Mesendoderm (in vitro differentiated cells): ENCODE results near the gene BTBD7.

Experiments
- DNase-seq: peaks from one replicate; pipeline ENCODE4 v3.0.0; 2013
- H2AK5ac ChIP-seq: 2 replicates; pipeline ENCODE4 v1.6.1; 2013; ENCODE audit warnings: low read length, inconsistent platforms
- H2BK120ac ChIP-seq: 2 replicates; pipeline ENCODE4 v1.6.1; 2013; ENCODE audit warnings: low read depth, mild to moderate bottlenecking, low read length, moderate library complexity, mixed read lengths
- H2BK15ac ChIP-seq: replicated peaks from 2 replicates; pipeline ENCODE4 v1.6.1; 2013; ENCODE audit warnings: low read depth, mild to moderate bottlenecking, moderate library complexity
- H2BK5ac ChIP-seq: 2 replicates; pipeline ENCODE4 v1.6.1; 2013; ENCODE audit warnings: low read length, inconsistent platforms
- H3K18ac ChIP-seq: 2 replicates; pipeline ENCODE4 v1.6.1; 2013; ENCODE audit warnings: mild to moderate bottlenecking, low read length, mixed read lengths
- H3K23ac ChIP-seq: one replicate; pipeline ENCODE4 v1.6.1; 2013; ENCODE audit warnings: low read length
- H3K27ac ChIP-seq: 2 replicates; pipeline ENCODE4 v1.5.1; 2013; ENCODE audit warnings: low read depth, mild to moderate bottlenecking, inconsistent platforms, low read length, moderate library complexity
- H3K27me3 ChIP-seq: 2 replicates; pipeline ENCODE4 v1.6.1; 2013; ENCODE audit warnings: low read length, control low read depth, mild to moderate bottlenecking, inconsistent platforms; ENCODE audit not compliant: insufficient read depth, poor library complexity
- H3K36me3 ChIP-seq: 2 replicates; pipeline ENCODE4 v1.6.1; 2013; ENCODE audit warnings: low read length, inconsistent platforms; ENCODE audit not compliant: control insufficient read depth, insufficient read depth
- H3K4ac ChIP-seq: one replicate; pipeline ENCODE4 v1.6.1; 2013; ENCODE audit warnings: low read depth, mild to moderate bottlenecking, low read length, moderate library complexity
- H3K4me1 ChIP-seq: 2 replicates; pipeline ENCODE4 v1.6.1; 2013; ENCODE audit warnings: low read depth, low read length, inconsistent platforms; ENCODE audit not compliant: control insufficient read depth
- H3K4me2 ChIP-seq: 2 replicates; pipeline ENCODE4 v1.6.1; 2013; ENCODE audit warnings: low read length
- H3K4me3 ChIP-seq: 2 replicates; pipeline ENCODE4 v1.5.1; 2013; ENCODE audit warnings: mild to moderate bottlenecking, low read length
- H3K56ac ChIP-seq: one replicate; pipeline ENCODE4 v1.6.1; 2013; ENCODE audit warnings: low read length
- H3K79me1 ChIP-seq: 2 replicates; pipeline ENCODE4 v1.6.1; 2013; ENCODE audit warnings: low read length, inconsistent platforms
- H3K79me2 ChIP-seq: 2 replicates; pipeline ENCODE4 v1.6.1; 2013; ENCODE audit warnings: mild to moderate bottlenecking, low read length; ENCODE audit not compliant: control insufficient read depth, insufficient read depth
- H3K9ac ChIP-seq: 2 replicates; pipeline ENCODE4 v1.6.1; 2013; ENCODE audit warnings: low read length, inconsistent platforms
- H4K5ac ChIP-seq: one replicate; pipeline ENCODE4 v1.6.1; 2013; ENCODE audit warnings: low read length
- H4K8ac ChIP-seq: one replicate; pipeline ENCODE4 v1.6.1; 2013; ENCODE audit warnings: low read depth, mild to moderate bottlenecking, control low read depth, low read length, moderate library complexity
- WGBS: extraction: QIAGEN DNeasy Blood & Tissue Kit; methylation state at CpG from one replicate; pipeline ENCODE4 v1.1.7; 2013; ENCODE audit warnings: low lambda C conversion rate, missing lambda C conversion rate; ENCODE audit not compliant: insufficient coverage; ENCODE audit errors: extremely low coverage; 5-methylcytosine and 5-hydroxymethylcytosine counted together

BTBD7 gene

DNA sequence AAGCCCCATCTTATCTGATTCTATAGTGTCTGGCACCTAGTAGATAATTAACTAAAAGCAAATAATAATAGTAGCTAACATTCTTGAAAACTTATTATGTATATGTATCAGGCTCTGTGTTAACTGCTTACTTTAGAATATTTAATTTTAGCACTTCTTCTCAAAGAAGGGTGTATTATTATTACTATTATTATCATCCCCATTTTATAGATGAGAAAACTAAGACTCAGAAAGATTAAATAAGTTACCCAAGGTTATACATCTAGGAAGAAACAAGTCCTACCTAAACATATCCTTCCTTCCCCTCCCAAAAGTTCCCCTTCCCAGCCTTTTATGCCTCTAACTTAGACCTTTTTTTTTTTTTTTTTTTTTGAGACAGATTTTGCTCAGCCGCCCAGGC lies 64.4 kb downstream of the BTBD7 start:
- H3K27ac ChIP-seq = no peak overlapping the region
- no peak overlapping the region for H4K5ac ChIP-seq
- no peak overlapping the region for H2BK15ac ChIP-seq
- H3K4me1 ChIP-seq = peaks cover 4% of the 10 kb centered on the region
- peaks cover 3% of the 10 kb centered on the region for H3K36me3 ChIP-seq
- DNase-seq = no peak
- H3K4me3 ChIP-seq = no peak overlapping the region
- no peak overlapping the region for H2AK5ac ChIP-seq
- peaks cover 13% of the 10 kb centered on the region for H3K79me1 ChIP-seq
- H3K56ac ChIP-seq = no peak overlapping the region
- peaks cover 2% of the 10 kb centered on the region for H3K79me2 ChIP-seq
- H3K4me2 ChIP-seq = no peak overlapping the region
- no CpG with 5 or more reads among the region's 1 CpG for WGBS
- H3K4ac ChIP-seq = no peak overlapping the region
- no peak overlapping the region for H3K23ac ChIP-seq
- H3K27me3 ChIP-seq = no peaks in the 10 kb centered on the region
- H2BK120ac ChIP-seq = no peak overlapping the region
- no peak overlapping the region for H3K18ac ChIP-seq
- H2BK5ac ChIP-seq = no peak overlapping the region
- H4K8ac ChIP-seq = no peak overlapping the region
- no peak overlapping the region for H3K9ac ChIP-seq

DNA sequence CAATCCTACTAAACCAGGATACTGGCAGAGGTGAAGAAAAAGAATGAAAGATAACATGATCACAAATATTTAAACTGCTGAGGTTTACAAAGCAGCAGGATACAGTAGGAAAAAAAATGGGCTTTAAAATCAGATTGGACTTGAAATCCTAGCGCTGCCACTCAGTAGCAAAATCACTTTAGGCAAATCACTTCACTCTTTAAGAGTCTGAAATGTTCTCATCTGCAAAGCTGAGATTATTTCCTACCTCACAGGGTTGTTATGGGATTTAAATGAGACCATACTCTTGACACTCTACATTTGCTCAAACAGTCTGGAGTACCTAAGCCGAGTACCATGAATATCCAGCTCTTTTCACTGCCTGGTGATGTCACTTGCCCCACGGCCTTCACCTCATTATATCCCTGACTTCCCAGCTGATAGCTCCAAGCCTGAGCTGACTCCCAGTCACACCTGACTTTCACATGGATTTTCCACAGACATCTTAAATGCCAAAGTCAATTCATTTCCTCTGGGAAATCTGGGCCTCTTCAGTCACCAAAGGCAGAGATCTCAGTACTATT lies 65.6 kb downstream of the BTBD7 start:
- H3K4me2 ChIP-seq = no peak overlapping the region
- H3K36me3 ChIP-seq = peaks cover 3% of the 10 kb centered on the region
- H3K79me2 ChIP-seq = peaks cover 2% of the 10 kb centered on the region
- WGBS = no CpG with 5 or more reads among the region's 3 CpGs
- peak; percentile 29 for DNase-seq
- H4K8ac ChIP-seq = no peak overlapping the region
- no peak overlapping the region for H3K4me3 ChIP-seq
- H4K5ac ChIP-seq = no peak overlapping the region
- no peak overlapping the region for H3K23ac ChIP-seq
- H2BK120ac ChIP-seq = no peak overlapping the region
- H2BK15ac ChIP-seq = no peak overlapping the region
- no peak overlapping the region for H3K9ac ChIP-seq
- no peak overlapping the region for H3K56ac ChIP-seq
- no peak overlapping the region for H2AK5ac ChIP-seq
- no peak overlapping the region for H3K18ac ChIP-seq
- peaks cover 8% of the 10 kb centered on the region for H3K79me1 ChIP-seq
- no peak overlapping the region for H3K4ac ChIP-seq
- no peak overlapping the region for H3K27ac ChIP-seq
- H2BK5ac ChIP-seq = no peak overlapping the region
- no peaks in the 10 kb centered on the region for H3K27me3 ChIP-seq
- H3K4me1 ChIP-seq = peaks cover 4% of the 10 kb centered on the region

DNA sequence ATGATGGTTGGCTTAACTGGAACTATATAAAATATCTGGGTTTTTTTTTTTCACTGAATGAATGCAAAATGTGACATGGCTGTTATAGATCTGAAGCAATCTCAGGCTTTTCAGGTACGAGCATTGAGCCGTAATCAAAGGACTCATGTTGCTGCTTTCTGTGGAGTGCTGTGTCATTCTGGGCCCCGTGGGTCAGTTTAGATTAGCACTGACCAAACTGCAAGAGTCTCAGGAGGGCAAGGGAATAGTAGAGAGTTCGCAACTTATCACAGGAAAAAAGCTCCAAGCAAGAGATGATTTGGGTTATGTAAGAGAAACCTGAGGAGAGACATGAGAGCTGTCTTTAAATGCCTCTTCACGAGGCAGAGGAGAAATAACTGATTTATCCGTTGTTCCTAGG lies 66.7 kb downstream of the BTBD7 start:
- H4K5ac ChIP-seq = no peak overlapping the region
- no peak for DNase-seq
- H2BK5ac ChIP-seq = no peak overlapping the region
- H3K18ac ChIP-seq = no peak overlapping the region
- H2BK15ac ChIP-seq = no peak overlapping the region
- no peak overlapping the region for H2AK5ac ChIP-seq
- no peak overlapping the region for H3K9ac ChIP-seq
- peaks cover 2% of the 10 kb centered on the region for H3K79me2 ChIP-seq
- H3K27ac ChIP-seq = no peak overlapping the region
- H3K4ac ChIP-seq = no peak overlapping the region
- H3K4me3 ChIP-seq = no peak overlapping the region
- H3K4me2 ChIP-seq = no peak overlapping the region
- H3K79me1 ChIP-seq = peaks cover 8% of the 10 kb centered on the region
- H3K56ac ChIP-seq = no peak overlapping the region
- peaks cover 4% of the 10 kb centered on the region for H3K4me1 ChIP-seq
- no peak overlapping the region for H4K8ac ChIP-seq
- no peak overlapping the region for H2BK120ac ChIP-seq
- H3K23ac ChIP-seq = no peak overlapping the region
- H3K27me3 ChIP-seq = no peaks in the 10 kb centered on the region
- H3K36me3 ChIP-seq = peaks cover 3% of the 10 kb centered on the region
- whole genome bisulfite sequencing = no CpG with 5 or more reads among the region's 6 CpGs

DNA sequence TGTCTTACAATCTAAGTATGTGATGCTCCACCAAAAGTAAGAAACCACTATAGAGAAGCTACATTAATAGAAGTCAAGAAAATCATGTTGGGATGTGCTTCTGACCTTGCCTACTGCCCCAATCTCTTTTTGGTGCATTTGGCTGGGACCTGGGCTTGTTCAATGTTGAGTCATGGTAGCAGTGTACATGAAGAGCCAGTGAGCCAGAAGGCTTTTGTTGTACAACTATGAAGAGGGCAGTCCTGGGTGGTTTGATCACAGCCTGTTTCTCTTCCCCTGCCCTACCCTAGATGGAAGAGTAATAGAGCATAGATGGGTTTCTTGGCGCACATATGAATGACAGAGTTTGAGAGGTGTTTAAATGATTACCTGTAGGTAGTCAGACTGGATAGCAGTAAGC lies 69.4 kb downstream of the BTBD7 start:
- no peak overlapping the region for H2BK5ac ChIP-seq
- H2BK15ac ChIP-seq = no peak overlapping the region
- no peak overlapping the region for H3K9ac ChIP-seq
- H3K4me3 ChIP-seq = no peak overlapping the region
- DNase-seq = no peak
- H3K27me3 ChIP-seq = no peaks in the 10 kb centered on the region
- no peak overlapping the region for H3K18ac ChIP-seq
- peaks cover 2% of the 10 kb centered on the region for H3K79me2 ChIP-seq
- H3K23ac ChIP-seq = no peak overlapping the region
- no peak overlapping the region for H4K5ac ChIP-seq
- H2BK120ac ChIP-seq = no peak overlapping the region
- no peak overlapping the region for H3K4ac ChIP-seq
- no peak overlapping the region for H4K8ac ChIP-seq
- no peak overlapping the region for H3K56ac ChIP-seq
- peaks cover 6% of the 10 kb centered on the region for H3K79me1 ChIP-seq
- peaks cover 4% of the 10 kb centered on the region for H3K4me1 ChIP-seq
- H2AK5ac ChIP-seq = no peak overlapping the region
- H3K36me3 ChIP-seq = peaks cover 3% of the 10 kb centered on the region
- no peak overlapping the region for H3K27ac ChIP-seq
- no peak overlapping the region for H3K4me2 ChIP-seq
- WGBS = no CpG with 5 or more reads among the region's 1 CpG

DNA sequence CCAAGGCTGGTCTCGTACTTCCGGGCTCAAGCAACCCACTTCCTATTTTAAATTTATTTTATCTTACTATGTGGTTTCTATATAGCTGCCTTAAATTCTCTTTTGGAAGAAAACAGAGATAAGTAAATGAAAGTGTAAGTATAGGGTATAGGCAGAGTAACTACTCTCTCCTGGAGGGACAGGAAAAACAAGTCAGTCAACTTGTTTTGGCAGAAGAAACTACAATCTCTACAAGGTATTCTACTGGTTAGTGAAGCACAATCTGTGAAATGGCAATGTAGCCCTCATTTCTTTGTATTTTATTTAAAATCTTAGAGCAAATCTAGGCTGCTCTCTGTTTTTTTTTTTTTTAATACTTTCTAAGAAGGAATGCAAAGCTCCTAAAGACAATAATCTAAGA lies 70.4 kb downstream of the BTBD7 start:
- H3K4me1 ChIP-seq = peaks cover 1% of the 10 kb centered on the region
- WGBS = no CpG with 5 or more reads among the region's 2 CpGs
- H3K18ac ChIP-seq = no peak overlapping the region

DNA sequence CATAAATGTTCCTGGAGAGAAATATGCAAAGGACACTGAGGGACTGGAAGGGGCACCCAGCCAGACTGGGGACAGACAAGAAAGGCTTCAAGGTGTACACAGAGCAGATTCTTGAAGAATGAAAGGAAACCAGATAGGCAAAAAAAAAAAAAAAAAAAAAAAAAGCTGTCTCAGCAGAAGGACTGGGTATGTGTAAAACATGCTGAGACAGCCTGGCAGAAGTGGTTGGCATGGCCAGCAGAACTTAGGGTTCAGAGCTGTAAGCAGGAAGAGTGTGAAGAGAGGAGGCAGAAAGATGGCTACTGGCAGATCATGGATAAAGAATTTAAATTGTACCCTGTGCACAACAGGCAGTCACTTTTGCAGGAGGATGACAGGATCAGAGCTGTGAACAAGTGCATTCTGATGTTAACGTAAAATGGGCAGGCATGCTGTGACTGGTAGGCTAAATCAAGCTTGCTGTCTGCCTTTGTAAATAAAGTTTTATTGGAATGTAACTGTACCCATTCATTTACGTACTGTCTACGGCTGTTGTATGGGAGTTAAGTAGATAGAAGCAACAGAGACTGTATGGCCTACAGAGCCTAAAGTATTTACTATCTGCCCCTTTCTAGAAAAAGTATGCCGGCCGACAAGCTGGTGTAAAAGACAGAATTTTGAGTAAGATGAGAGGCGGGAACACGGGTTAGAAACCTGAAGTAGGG lies 83.6 kb downstream of the BTBD7 start:
- Histone ChIP-seq H2BK5ac (no peak overlapping the region), H2BK15ac (no peak overlapping the region), H3K56ac (no peak overlapping the region), H3K18ac (no peak overlapping the region), H4K5ac (no peak overlapping the region), H2AK5ac (no peak overlapping the region), H3K27ac (no peak overlapping the region), H3K4me2 (no peak overlapping the region), H3K4ac (no peak overlapping the region), H3K36me3 (peaks cover 10% of the 10 kb centered on the region), H3K4me3 (no peak overlapping the region), H2BK120ac (no peak overlapping the region), H3K4me1 (no peaks in the 10 kb centered on the region), H3K79me2 (no peaks in the 10 kb centered on the region), H3K23ac (no peak overlapping the region), H3K79me1 (no peaks in the 10 kb centered on the region), H3K9ac (no peak overlapping the region), H3K27me3 (no peaks in the 10 kb centered on the region), H4K8ac (no peak overlapping the region)
- WGBS = no CpG with 5 or more reads among the region's 7 CpGs
- DNase-seq = no peak

More for the DNA sequence above, 70.4 kb downstream of the BTBD7 start:
- no peak overlapping the region for H3K4me2 ChIP-seq
- H3K4ac ChIP-seq = no peak overlapping the region
- no peak for DNase-seq
- no peak overlapping the region for H4K8ac ChIP-seq
- no peak overlapping the region for H3K23ac ChIP-seq
- H3K79me1 ChIP-seq = peaks cover 6% of the 10 kb centered on the region
- no peak overlapping the region for H2BK5ac ChIP-seq
- H3K79me2 ChIP-seq = peaks cover 2% of the 10 kb centered on the region
- H3K27me3 ChIP-seq = no peaks in the 10 kb centered on the region
- H3K4me3 ChIP-seq = no peak overlapping the region
- H3K27ac ChIP-seq = no peak overlapping the region
- H3K56ac ChIP-seq = no peak overlapping the region
- no peak overlapping the region for H2AK5ac ChIP-seq
- H2BK15ac ChIP-seq = no peak overlapping the region
- no peak overlapping the region for H2BK120ac ChIP-seq
- no peak overlapping the region for H4K5ac ChIP-seq
- peaks cover 3% of the 10 kb centered on the region for H3K36me3 ChIP-seq
- H3K9ac ChIP-seq = no peak overlapping the region
